ENCODE results near the gene PTPRH.

DNA sequence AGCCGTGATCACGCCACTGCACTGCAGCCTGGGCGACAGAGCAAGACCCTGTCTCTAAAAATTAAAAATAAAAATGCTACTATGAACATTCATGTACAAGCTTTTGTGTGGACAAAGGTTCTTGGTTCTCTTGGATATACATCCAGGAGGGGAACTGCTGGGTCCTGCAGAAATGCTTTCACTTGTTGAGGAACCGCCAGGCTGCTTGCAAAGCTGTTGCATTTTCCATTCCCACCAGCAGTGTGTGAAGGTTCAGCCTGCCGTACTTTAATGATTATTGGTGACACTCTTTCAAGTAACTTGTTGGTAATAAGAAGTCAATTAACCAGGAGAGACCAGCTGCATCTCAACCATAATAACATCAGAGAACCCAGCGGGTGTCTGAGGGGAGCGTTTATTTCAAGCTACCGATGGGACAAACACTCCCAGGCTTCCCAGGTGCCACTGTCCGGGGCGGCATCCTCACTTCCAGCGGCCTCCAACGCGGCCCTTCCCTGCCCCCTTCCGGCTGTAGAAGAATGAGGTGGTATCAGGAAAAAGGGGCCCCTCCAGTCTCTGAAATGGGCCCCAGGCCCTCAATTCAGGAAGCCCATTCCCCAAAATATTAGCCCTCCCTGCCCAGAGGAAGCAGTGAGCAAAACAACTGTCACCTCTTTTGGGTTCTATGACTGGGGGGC, 76.7 kb downstream of the PTPRH start:
- TF ChIP-seq POLR2A (IDR thresholded peaks at IDR 0.05; ENCODE audit: low read depth, low read length) (no peak), TAF1 (IDR thresholded peaks at IDR 0.05; ENCODE audit: low read depth, low read length) (no peak), POLR2AphosphoS5 (IDR thresholded peaks at IDR 0.05; ENCODE audit: low read depth, low read length) (no peak), SPI1 (IDR thresholded peaks at IDR 0.05; ENCODE audit: low read depth, low read length) (no peak), PAX5 (IDR thresholded peaks at IDR 0.05; ENCODE audit: insufficient read depth, low read length, severe bottlenecking) (no peak)
